Activated CD4-positive, alpha-beta T cell treated with anti-CD3 and anti-CD28 coated beads, Interleukin-2, amount 50 U/mL, for 1 hour (primary cell): ENCODE results near the gene RHEX.
"Not testable (repeated sequence)": the region's sequence is repeated elsewhere in the genome, so short reads cannot be mapped to it uniquely, and the experiment has no call there.

Experiments
- DNase-seq: peaks from one replicate; pipeline ENCODE4 v3.0.0-alpha.2; 2020

RHEX gene

GRCh38 chr1:206060844-206061243, 7.9 kb downstream of the RHEX start:
- DNase-seq = no peak

GRCh38 chr1:206062464-206062863, 9.5 kb downstream of the RHEX start:
- DNase-seq = no peak

- not testable (repeated sequence) for DNase-seq
Observed at GRCh38 chr1:206064001-206064400, 11.0 kb downstream of the RHEX start.

GRCh38 chr1:206064501-206064900, 11.5 kb downstream of the RHEX start:
- not testable (repeated sequence) for DNase-seq

- no peak for DNase-seq
Observed at GRCh38 chr1:206065547-206066145, 12.7 kb downstream of the RHEX start.

- no peak for DNase-seq
Observed at GRCh38 chr1:206066479-206067171, 13.7 kb downstream of the RHEX start.

- no peak for DNase-seq
Observed at GRCh38 chr1:206067486-206068227, 14.7 kb downstream of the RHEX start.

- DNase-seq = no peak
Observed at GRCh38 chr1:206068314-206068713, 15.3 kb downstream of the RHEX start.

GRCh38 chr1:206070627-206071304, 17.8 kb downstream of the RHEX start:
- no peak for DNase-seq

- no peak for DNase-seq
Observed at GRCh38 chr1:206074839-206075238, 21.9 kb downstream of the RHEX start.

- DNase-seq = no peak
Observed at GRCh38 chr1:206075786-206076755, 23.1 kb downstream of the RHEX start.

GRCh38 chr1:206079135-206079534, 26.2 kb downstream of the RHEX start:
- no peak for DNase-seq

GRCh38 chr1:206080026-206080820, 27.2 kb downstream of the RHEX start:
- DNase-seq = no peak

GRCh38 chr1:206081856-206082255, 28.9 kb downstream of the RHEX start:
- no peak for DNase-seq

GRCh38 chr1:206082831-206083695, 30.1 kb downstream of the RHEX start:
- no peak for DNase-seq

- DNase-seq = no peak
Observed at GRCh38 chr1:206083750-206084149, 30.8 kb downstream of the RHEX start.

GRCh38 chr1:206087091-206087490, 34.1 kb downstream of the RHEX start:
- DNase-seq = no peak

- no peak for DNase-seq
Observed at GRCh38 chr1:206089341-206089740, 36.4 kb downstream of the RHEX start.

GRCh38 chr1:206094024-206094423, 41.1 kb downstream of the RHEX start:
- no peak for DNase-seq

- no peak for DNase-seq
Observed at GRCh38 chr1:206097381-206097780, 44.4 kb downstream of the RHEX start.
